NOMO-1 (cell line): ENCODE results near the gene HCN3.

Source experiments
- DNase-seq, 2 experiments: peaks; one replicate each; lab custom pipeline; 2025; ENCODE audit not compliant: unreplicated experiment in 2 of 2; lab: John Stamatoyannopoulos, UW

Gene HCN3

DNA sequence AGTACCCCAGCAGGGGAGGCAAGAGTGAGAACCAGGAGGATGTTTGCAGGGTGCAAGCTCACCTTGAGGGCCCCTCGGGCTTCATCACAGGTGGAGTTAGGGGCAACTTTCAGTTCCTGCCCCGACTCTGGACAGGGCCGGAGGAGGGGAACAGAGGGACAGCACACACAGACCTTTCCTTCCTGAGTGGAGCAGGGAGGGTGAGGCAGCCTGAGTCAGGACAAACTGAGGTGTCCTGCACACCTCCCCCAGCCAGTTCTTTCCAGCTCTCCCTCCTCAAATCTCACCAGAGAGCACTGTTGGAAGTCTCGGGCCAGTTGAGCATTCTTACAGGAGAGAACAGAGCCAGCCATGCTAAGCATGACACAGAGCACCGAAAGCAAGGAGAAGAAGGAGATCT is 23.5 kb upstream of the HCN3 start:
- DNase-seq: no peak

DNA sequence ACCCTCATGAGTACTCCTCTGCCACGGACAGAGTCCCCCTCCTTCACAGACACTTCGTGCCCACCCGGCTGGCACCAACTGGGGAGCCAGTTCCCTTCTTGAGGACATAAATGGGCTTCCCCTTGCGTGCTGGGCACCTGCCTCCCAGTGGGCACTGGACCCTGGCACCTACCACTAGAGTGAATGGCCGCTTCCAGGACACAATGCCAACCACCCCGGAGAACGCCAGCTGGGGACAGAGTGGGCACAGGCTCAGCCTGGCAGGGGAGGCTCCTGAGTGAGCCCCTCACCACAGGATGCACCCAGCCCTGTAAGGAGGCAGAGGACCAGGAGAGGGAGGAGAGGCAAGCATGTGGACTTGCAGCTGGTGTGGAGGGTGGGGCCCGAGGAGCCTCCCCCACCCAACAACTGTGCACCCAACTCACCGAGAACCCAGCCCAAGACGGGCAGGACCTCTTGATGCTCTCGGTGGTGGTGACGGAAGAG is 23.0 kb upstream of the HCN3 start:
- no peak for DNase-seq

DNA sequence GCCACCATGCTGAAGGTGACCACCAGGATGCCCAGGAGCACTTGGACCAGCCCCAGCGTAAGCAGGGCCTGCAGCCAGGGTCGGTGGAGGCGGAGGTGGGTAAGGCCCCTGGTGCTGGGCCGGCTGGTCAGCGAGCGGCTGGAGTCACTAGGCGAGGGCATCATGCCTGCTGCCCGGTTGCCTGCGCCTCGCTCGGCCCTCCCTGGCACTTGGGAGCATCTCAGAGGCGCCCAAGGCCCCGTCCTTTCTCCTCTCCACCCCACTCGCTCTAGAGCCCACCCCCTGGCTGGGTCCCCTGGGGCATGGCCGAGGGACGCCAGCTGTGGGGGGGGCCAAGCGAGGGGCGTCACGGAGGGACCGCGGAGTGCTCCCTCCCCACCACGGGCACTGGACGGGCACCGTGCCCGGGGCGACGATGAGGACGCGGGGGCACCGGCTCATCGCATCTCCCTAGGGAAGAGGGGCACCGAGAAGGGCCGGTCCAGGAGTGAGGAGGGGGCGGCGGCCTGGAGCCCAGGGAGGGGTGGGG is 22.5 kb upstream of the HCN3 start:
- DNase-seq: no peak

DNA sequence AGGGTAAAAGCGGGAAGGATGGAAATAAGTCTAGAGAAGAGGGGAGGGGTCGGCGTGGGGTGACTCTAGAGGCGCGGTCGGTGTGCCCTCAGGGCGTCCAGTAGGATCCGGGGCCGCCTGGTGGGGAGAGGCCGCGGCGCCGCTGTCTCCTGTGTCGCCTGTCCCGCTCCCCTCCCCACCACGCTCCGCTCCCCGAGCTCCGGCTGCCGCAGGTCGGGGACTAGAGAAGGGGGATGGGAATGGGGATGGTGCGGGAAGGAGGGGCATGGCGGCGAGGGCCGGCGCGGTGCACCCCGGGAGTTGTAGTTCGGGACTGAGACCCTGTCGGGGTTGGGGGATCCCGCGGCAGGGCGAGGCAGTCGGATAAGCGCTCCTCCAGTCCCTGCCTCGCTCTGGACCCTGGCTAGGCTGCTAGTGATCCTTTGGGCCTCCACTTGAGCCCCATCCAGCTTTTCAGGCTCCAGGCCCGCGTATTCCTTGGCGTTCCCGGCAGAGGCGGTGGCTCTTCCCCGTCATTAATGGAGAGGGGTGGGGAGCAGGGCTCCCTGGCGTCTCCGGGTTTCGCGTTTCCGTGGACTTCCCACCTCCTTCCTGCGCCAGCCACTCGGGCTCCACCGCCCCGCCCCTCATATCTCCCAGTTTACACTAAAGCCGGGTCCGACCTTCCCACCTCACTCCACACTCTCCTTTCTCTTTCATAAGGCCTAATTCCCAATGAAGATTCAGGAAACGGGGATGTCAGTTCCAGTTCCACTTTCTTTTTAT is 21.8 kb upstream of the HCN3 start, which contains the start of gene ENTREP3:
Gene ENTREP3 (minus strand): TSS at position 241 of the 765 bp plus-strand sequence. CDS start 606 bp downstream, outside the sequence.
- DNase-seq: peak; percentile 69 to 70

DNA sequence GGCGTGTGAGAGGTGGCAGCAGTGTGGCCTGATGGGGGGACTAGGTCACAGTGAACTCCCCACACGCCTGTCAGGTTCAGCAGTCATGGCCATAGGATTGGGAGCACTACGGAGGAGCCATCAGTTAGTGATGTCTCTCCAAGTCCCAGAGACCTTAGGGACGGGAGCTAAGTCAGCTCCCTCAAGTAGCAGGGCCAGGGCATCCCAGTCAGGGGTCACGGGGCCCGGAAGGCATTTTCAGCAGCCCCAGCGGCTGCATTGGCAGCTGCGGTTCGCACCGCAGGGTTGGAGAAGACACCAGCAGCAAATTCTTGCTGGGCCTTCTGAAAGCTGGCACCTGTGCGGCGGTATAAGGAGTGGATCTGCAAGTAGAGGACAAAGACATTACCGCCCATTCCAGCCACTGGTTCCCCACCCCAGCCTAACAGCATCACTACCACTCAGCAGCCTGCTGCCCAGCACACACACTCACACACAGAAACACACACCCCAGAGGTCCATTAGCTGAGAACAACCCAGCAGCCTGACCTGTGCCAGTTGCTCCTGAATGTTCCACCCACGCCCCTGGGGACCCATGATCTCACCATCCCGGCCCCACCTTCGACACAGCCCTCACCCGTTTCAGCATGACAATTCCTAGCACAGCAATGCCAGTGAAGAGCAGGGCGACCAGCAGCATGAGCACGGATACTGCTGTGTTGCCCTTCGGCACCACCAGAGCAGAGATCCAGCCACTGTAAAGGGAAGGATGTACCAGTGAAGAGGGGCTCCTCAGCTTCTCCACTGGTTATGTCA is 21.0 kb upstream of the HCN3 start:
- no peak for DNase-seq

DNA sequence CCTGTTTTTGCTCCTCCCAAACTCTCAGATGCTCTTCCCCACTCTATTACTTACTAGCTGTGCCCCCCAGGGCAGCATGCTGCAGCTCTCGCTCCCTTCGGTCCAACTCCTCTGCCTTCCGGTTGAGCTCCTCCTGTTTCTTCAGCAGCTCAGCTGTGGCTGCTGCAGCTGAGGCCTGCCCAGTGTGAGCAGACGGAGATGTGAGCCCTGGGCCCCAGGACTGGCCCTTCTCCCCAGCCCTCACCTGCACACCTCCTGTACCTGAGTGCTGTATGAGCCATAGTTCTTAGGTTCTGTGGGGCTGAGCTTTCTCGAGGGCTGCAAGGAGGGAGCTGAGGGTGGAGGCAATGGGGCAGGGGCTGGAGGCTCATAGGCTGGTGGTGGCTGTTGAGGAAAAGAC is 17.0 kb upstream of the HCN3 start:
- no peak for DNase-seq

DNA sequence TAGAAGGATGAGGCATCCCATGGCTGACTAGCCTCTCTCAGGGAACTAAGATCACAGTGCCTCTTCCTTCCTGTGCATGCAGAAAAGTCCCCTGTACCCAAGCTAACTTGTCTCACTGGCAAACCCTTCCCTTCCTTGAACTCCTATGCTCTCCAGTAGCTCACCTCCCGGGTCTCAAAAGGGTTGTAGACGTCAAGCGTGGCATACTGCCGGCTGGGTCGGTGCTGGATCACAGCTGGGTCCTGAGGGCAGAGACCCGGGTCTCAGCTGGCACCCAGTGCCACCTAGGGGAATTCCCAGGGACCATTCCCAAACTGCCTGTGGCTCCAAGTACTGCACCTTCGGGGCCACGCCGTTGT is 15.8 kb upstream of the HCN3 start:
- DNase-seq: peak in 1 of 2 experiments; percentile 36

DNA sequence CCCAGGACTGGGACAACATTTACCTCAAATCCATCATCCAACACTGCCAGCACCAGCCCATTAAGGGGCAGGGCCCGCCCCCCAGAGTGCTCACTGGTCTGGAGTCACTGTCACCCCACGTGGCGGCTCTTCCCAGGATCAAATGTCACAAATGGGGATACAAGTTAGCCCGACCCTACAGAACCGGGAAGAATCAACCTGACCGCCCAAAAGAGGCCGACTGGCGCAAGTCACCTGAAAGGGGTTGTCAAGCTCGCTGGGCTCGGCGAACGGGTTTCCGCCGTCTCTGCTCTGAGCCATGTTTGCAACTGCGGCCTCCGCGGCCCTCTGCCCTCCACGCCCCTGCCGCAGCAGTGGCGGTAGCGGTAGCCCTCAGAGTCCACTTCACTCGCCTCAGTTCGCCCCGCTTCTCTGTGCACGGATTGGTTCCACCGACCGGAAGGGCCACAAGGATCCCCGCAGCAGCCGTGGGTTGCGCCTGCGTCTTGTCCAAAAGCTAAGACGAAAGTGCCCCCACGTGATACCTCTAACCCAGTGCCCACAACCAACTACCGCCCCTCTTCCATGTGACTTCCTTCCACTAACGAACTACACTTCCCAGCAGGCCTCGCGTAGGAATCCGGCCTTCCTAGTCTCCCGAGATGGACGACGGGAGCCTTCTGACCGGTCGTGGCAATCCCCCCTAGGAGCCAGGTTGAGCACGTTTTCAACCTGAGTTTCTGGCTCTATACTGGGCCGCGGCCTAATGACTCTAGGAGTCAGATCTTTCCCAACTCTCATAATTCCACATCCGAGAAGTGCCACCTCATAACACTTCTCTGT is 15.2 kb upstream of the HCN3 start, which contains the start of gene SCAMP3:
Gene SCAMP3 (minus strand): TSS at position 509 of the 822 bp plus-strand sequence. CDS start 209 bp downstream, at position 300.
- DNase-seq: peak; percentile 92 to 96

DNA sequence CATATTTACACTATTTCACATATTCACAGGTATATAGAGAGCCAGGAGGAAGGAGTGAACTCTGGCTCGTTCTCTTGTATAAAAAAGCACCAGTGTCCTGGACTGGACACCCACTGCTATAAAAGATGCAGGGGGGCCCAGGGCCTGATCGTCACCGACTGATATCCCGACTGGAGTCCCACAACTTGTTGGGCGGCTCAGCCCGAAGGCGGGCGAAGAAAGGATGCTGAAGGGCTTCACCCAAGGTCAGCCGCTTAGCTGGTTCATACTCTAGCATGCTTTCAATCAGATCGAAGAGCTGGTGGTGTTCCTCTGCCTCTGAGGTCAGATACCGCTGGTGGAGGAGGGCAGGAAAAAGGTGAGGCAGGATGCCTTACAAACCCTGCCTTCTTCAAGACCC is 14.2 kb upstream of the HCN3 start:
- DNase-seq: no peak

DNA sequence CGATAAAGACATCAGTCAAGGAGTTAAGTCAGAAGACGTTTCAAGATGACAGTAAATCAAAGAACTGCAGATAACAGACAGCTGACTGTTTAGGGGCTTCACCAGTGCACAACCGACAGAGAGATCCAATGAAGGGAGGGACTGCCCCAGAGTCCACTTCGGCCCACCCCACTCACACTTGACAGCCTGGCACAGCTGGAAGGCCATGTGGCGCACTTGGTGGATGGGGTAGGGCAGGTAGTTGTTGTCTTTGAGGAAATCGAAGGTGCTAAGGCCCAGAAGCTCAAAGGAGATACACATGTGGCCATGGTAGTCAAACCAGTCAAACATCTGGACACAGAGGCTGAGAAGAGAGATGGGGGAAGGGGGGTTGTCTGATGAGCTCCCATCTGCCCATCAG is 10.7 kb upstream of the HCN3 start:
- no peak for DNase-seq

DNA sequence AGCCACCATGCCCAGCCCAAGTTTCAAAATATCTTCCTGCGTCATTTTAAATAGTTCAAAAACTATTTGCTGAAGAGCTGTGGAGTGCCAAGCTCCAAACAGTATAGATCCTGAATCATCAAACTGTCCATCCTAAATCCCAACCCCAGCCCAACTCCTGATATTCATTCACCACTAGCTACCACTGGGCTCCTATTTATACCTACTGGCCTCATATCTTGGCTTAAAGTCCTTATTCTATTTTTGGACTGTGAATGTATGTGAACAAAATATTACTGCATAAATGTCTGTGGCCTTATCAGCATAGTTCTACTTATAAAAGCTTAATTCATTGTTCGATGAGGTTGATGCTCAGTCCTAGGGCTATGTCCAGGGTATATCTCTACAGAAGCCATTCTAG is 9.9 kb upstream of the HCN3 start:
- DNase-seq: no peak

DNA sequence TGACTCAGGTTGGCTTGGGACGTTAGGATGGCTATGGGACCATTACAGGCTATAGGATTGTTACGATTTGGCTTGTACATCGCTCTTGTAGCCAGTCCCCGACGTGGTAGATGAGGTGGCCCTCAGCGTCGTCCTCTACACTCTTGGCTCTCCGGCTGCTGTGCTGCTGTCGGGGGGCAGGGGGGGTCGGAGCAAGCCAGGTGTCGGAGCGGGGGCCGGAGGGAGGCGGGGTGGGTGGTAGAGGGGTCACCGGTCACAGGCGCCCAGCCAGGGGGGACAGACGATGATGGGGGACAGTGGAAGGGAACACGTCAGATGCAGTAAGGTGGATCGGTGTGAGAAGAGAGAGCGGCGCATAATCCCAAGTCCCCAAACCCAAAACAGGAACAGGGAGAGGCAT is 8.6 kb upstream of the HCN3 start:
- DNase-seq: no peak

DNA sequence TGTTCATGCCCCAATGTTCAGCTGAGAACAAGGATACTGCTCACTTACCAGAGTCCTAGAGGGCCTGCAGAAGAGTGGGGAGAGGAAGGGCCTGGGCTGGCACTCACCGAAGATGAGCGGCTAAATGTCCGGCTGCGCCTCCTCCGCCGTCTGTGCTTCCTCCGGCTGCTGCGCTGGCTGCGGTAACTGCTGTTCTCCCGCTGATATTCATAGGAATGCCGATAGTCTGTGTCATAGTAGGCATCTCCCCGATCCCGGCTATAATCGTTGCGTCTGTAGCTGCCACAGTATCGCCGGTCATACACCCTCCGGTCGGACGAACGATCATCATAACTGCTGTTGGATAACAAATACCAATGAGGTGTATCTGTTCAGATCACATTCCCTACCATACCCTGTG is 7.9 kb upstream of the HCN3 start:
- DNase-seq: no peak

DNA sequence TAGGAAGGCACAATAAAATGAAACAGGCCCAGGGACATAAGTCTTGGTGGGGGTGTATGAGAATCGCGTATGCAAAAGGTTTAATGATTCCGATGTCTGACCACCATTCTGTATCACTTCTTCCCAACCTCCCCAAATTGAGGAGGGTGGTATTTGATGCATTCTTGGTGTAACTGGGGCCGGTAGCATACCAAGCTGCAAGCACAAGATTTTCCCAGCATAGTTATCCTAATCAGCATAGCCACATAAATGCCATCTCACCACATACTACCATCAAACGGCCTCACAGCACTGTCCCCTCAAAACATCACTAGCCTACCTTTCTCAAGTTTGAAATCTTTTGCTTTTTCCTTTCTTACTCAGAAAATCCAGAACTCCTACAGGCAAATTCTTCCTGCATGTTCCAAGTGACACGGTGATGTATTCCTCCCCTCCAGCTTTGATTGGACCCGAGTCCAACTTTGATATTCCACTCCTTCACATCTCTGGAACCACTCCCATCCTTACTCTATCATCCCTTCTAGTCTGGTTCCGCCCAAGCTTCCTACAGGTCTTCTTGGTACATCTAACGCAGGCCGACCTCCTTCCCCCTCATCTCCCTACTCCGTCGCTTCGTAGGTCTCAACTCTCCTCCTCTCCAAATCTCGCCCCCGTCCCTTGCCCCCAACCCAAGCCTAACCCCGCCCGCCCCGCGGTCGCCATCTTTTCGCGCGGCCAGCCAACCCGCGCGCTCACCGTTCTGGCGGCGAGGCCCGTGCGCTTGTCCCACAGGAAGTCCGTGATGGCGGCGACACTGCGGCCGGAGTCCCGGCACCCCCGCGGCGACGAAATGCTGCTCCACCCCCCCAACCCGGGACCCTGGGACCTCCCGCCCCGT is 4.6 kb upstream of the HCN3 start:
- peak in 1 of 2 experiments; percentile 75 for DNase-seq

DNA sequence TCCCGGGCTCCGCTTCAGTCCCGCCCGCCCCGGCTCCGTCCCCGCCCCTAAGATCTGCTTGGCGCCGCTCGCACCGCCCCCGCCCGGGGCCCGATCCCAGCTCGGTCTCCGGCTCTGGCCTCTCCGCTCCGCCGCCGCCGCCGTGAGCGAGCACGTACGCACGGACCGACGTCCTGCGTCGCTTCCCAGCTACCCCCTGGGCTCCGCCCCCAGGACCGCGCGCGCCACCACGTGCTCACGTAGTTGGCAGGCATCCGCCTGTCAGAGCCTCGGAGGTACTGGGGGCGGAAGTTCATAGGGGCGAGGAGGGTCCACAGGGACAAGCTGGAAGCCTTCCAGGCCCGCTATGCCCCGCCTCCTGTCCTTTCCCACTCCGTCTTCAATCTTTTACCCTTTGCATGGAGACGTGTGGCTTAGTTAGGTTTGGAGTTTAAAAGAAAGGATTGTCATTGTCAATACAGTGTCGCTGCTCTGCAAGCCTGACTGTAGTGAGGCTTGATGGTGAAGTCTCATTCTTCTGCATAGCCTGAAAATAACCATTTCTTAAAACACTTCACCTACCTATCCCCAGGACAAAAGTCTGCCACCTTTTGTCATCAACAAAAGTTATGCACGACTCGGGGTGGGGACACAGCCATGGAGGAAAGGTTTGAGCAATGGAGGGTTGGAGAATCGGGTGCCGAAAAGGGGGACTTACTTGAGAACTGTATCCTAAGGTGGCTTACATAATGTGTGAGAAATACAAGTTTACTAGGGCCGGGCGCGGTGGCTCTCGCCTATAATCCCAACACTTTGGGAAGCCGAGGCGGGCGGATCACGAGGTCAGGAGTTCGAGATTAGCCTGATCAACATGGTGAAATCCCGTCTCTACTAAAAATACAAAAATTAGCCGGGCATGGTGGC is 3.7 kb upstream of the HCN3 start, which contains the start of gene CLK2:
Gene CLK2 (minus strand): TSS at position 162 of the 903 bp plus-strand sequence. CDS start 2,527 bp downstream, outside the sequence.
- DNase-seq: peak; percentile 85 to 96

DNA sequence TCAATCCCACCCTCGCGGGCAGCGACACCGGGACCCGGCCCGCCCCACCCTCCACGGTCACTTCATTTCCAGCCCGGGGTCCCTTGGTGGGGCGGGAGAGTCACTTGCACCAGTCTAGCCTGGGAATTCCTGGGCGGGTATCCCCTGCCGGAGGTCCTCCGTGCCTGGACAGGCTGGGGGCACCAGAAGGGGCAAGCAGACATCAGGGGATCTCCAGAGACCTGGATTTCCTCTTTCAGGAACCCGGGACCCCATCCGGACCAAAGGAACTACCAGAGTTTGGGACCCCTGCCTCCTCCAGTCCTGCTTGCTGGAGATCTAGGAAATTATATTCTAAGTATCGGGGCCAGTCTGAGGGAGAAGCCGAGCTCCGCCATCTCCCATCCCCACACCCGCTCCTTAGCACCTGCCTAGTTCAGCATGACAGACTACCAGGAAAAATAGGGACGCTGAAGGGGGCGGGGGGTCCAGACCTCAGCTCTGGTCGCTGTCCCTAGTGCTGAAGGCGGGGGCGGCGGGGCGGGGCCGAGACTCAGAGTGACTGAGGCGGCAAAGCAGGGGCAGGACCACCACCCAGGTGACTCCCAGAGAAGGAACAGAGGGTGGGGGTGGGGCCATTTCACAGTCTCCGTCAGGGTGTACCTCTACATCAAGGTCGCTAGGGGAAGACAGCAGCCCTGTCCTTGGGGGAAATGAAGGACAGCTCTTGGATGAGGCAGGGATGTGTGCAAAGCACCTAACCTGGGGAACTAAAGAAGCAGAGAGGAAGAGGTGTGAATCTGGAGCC is 832 bp downstream of the HCN3 start:
- peak in 1 of 2 experiments; percentile 10 for DNase-seq

DNA sequence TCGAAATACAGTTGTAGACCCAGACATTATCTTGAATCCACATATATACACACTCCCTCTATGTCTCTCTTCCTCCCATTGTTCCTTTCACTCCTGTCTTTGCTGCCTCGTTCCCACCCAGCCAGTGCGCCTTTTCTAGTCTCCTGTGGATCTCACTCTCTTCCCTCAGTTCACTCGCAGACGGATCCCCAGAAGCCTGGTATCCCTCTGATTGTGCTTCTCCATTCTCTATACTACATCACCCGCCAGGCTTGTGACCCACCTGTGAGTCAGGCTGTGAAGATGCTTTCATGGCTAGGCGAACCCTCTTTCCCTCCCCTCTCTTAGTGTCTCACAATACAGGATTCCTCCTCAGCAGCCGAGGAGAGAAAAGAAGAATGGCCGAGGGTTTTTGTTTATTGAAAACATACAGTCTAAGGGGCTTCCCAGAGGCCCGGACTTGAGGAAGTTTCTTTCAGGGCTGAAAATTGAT is 1.5 kb downstream of the HCN3 start:
- DNase-seq: no peak

DNA sequence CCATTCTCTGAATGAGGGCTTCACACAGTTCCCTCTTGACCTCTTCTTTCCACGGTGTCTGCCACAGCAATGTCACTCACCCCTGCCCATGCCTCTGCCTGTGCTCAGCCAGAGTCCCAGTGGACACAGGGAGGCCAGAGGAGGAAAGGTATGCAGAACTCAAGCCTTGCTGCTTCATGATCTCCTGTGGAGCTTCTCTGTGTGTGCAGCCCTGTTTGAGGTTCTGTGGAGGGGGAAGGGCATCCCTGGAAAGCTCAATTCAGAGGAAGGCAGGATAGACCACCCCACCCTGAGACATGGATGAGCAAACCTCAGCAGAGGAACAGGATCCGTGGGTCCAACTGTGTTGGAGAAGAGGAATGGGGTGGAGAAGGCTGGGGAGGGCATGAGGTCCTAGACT is 2.0 kb downstream of the HCN3 start:
- no peak for DNase-seq
